Measurements from ENCODE around the gene SENP3. TPM values are rescaled to one million over a fixed set of nuclear protein-coding genes. Genes with fewer than 3 reads are reported as not detected.

SENP3 gene
- total and polyA plus RNA-seq, 2 experiments from 2014 or later: 35.4 to 61.1 TPM

DNA sequence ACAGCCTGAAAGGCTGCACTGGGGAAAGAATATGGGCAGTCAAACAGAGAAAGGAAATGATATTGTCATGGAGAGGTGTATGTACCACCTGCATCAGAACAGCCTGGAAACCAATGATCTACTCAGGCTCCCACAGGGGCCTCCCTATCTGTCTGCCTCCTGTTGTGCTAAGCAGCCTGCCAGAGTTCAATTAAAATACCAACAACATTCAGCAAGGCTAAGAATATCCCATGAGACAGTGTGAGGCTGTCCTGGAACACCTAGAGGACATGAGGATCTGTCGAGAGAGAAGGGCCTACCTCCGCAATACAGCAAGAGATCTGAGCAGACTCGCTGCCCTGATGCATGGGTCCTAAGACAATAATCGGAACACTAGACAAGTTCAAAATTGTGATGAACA, 44.6 kb downstream of the SENP3 start:
- no peaks in the 10 kb centered on the region for H3K4me1 ChIP-seq (ENCODE audit: insufficient read depth)
- no peaks in the 10 kb centered on the region for H3K9me3 ChIP-seq (ENCODE audit: low read depth)
- peaks cover 25% of the 10 kb centered on the region for H4K20me1 ChIP-seq (ENCODE audit: insufficient read depth, poor library complexity, severe bottlenecking)
- H3K4me2 ChIP-seq: no peak overlapping the region
- no peak overlapping the region for H3K4me3 ChIP-seq
- H3K27ac ChIP-seq: no peak overlapping the region
- no peaks in the 10 kb centered on the region for H3K36me3 ChIP-seq (replicated peaks; ENCODE audit: insufficient read depth, low read depth)
- 93% methylated on average over 4 of the region's 4 CpGs for WGBS (ENCODE audit: low lambda C conversion rate, missing lambda C conversion rate)
- no peak for DNase-seq (ENCODE audit: low spot score)
- peaks cover 49% of the 10 kb centered on the region for H3K79me2 ChIP-seq
- TF ChIP-seq, protein P1, sequence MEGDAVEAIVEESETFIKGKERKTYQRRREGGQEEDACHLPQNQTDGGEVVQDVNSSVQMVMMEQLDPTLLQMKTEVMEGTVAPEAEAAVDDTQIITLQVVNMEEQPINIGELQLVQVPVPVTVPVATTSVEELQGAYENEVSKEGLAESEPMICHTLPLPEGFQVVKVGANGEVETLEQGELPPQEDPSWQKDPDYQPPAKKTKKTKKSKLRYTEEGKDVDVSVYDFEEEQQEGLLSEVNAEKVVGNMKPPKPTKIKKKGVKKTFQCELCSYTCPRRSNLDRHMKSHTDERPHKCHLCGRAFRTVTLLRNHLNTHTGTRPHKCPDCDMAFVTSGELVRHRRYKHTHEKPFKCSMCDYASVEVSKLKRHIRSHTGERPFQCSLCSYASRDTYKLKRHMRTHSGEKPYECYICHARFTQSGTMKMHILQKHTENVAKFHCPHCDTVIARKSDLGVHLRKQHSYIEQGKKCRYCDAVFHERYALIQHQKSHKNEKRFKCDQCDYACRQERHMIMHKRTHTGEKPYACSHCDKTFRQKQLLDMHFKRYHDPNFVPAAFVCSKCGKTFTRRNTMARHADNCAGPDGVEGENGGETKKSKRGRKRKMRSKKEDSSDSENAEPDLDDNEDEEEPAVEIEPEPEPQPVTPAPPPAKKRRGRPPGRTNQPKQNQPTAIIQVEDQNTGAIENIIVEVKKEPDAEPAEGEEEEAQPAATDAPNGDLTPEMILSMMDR (IDR thresholded peaks at IDR 0.05; ENCODE audit: poor library complexity): no peak
- no peak for TF ChIP-seq EZH2 (IDR thresholded peaks at IDR 0.05; ENCODE audit: borderline replicate concordance)
- TF ChIP-seq EZH2phosphoT487 (IDR thresholded peaks at IDR 0.05; ENCODE audit: low read depth, severe bottlenecking, unreplicated experiment): no peak
- no peaks in the 10 kb centered on the region for H3K27me3 ChIP-seq
- no peaks in the 10 kb centered on the region for H3K9me2 ChIP-seq (replicated peaks; ENCODE audit: insufficient read depth)
- no peak overlapping the region for H2AFZ ChIP-seq

DNA sequence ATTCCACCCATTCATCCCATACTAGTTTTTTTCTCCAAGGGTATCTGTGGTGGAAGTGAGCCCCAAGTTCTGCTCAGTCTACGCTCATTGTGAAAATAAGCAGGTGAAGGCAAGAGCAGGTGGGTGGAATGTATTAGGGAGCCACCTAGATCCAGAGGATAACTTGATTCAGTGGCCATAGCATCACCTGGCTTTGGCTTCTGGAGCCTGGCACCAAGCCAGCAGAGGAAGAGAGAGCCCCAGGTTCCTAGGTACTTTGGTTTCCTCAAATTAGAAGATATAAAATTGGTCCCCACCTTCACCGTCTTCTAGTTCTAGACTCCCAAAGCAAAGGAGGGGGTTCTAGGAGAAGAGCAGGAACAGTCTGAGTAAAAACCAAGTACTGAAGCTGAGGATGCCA, 48.9 kb downstream of the SENP3 start:
- peaks cover 48% of the 10 kb centered on the region for H4K20me1 ChIP-seq (ENCODE audit: insufficient read depth, poor library complexity, severe bottlenecking)

DNA sequence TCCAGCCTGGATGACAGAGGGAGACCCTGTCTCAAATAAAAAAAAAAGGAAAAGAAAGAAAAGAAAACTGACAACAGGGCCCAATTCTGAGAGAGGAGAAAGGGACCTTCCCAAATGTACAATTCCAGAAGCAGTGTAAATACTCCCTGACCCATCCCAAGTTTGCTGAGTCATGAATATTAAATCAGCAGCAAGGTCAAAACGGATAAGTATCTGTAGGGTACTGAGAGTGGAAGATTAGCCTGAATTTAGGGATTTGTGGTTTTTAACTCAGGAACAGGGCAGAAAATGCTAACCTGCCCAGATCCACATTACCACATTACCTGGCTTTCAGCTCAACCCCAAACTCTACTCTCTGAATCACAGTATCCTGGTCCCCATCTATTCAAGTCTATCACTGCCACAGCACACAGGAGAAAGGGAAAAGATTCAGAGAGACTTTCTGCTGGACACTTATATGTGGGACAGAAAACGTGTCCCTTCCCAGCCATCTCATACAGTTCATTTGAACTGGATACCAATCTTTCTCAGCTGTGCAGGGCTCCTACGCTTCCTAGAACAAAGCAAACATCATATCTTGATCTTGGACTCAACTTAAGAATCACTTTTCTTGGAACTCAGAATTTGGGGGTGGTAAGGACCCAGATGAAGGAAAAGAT, 50.0 kb downstream of the SENP3 start:
- Histone ChIP-seq H3K79me2 (peaks cover 74% of the 10 kb centered on the region), H3K4me2 (peak overlapping the region; percentile 92), H3K4me1 (ENCODE audit: insufficient read depth) (peaks cover 10% of the 10 kb centered on the region), H3K27me3 (no peaks in the 10 kb centered on the region), H3K36me3 (replicated peaks; ENCODE audit: insufficient read depth, low read depth) (no peaks in the 10 kb centered on the region), H3K27ac (no peak overlapping the region), H3K9me2 (replicated peaks; ENCODE audit: insufficient read depth) (no peaks in the 10 kb centered on the region), H3K4me3 (no peak overlapping the region), H3K9me3 (ENCODE audit: low read depth) (no peaks in the 10 kb centered on the region), H4K20me1 (ENCODE audit: insufficient read depth, poor library complexity, severe bottlenecking) (peaks cover 48% of the 10 kb centered on the region), H2AFZ (no peak overlapping the region)
- WGBS (ENCODE audit: low lambda C conversion rate, missing lambda C conversion rate): 63% methylated on average over 3 of the region's 3 CpGs
- TF ChIP-seq, protein P1 (IDR thresholded peaks at IDR 0.05; ENCODE audit: poor library complexity): no peak
- TF ChIP-seq EZH2phosphoT487 (IDR thresholded peaks at IDR 0.05; ENCODE audit: low read depth, severe bottlenecking, unreplicated experiment): no peak
- no peak for TF ChIP-seq EZH2 (IDR thresholded peaks at IDR 0.05; ENCODE audit: borderline replicate concordance)
- no peak for DNase-seq (ENCODE audit: low spot score)

More for the DNA sequence above, 48.9 kb downstream of the SENP3 start:
- 100% methylated on average over 2 of the region's 2 CpGs for WGBS (ENCODE audit: low lambda C conversion rate, missing lambda C conversion rate)
- no peaks in the 10 kb centered on the region for H3K27me3 ChIP-seq
- TF ChIP-seq, protein P1 (IDR thresholded peaks at IDR 0.05; ENCODE audit: poor library complexity): no peak
- TF ChIP-seq EZH2 (IDR thresholded peaks at IDR 0.05; ENCODE audit: borderline replicate concordance) (no peak), EZH2phosphoT487 (IDR thresholded peaks at IDR 0.05; ENCODE audit: low read depth, severe bottlenecking, unreplicated experiment) (no peak)
- H3K79me2 ChIP-seq: peaks cover 77% of the 10 kb centered on the region
- H3K27ac ChIP-seq: no peak overlapping the region
- H3K4me1 ChIP-seq (ENCODE audit: insufficient read depth): peaks cover 10% of the 10 kb centered on the region
- H3K4me2 ChIP-seq: no peak overlapping the region
- no peak overlapping the region for H2AFZ ChIP-seq
- no peaks in the 10 kb centered on the region for H3K9me3 ChIP-seq (ENCODE audit: low read depth)
- no peak overlapping the region for H3K4me3 ChIP-seq
- DNase-seq (ENCODE audit: low spot score): no peak
- no peaks in the 10 kb centered on the region for H3K36me3 ChIP-seq (replicated peaks; ENCODE audit: insufficient read depth, low read depth)
- no peaks in the 10 kb centered on the region for H3K9me2 ChIP-seq (replicated peaks; ENCODE audit: insufficient read depth)
